ENCODE data around the gene DUSP11. TPM values are rescaled to one million over a fixed set of nuclear protein-coding genes. Genes with fewer than 3 reads are reported as not detected.
"Not testable (repeated sequence)": the region's sequence is repeated elsewhere in the genome, so short reads cannot be mapped to it uniquely, and the experiment has no call there.

Gene DUSP11
- total RNA-seq, 1 experiment from 2014 or later = 22.9 TPM

DNA sequence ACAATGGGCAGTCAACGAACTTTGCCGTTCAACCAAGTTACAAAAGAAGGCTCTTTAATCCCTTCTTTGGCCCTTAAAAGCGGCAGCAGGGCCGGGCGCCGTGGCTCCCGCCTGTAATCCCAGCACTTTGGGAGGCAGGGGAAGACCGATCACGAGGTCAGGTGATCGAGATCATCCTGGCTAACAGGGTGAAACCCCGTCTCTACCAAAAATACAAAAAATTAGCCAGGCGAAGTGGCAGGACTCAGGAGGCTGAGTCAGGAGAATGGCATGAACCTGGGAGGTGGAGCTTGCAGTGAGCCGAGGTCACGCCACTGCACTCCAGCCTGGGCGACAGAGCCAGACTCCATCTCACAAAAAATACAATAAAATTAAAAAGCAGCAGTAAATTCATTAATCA, 3.5 kb upstream of the DUSP11 start:
- H3K27me3 ChIP-seq (ENCODE audit: insufficient read depth, low read length); POLR2A ChIA-PET; H3K9me3 ChIP-seq (ENCODE audit: control insufficient read depth in 1 of 2, insufficient read depth in 1 of 2, low read depth in 1 of 2, low read length in 2 of 2); H3K9me2 ChIP-seq (ENCODE audit: insufficient read depth); H3K36me3 ChIP-seq (ENCODE audit: control insufficient read depth in 1 of 2, insufficient read depth in 2 of 2, low read length in 2 of 2); H4K20me1 ChIP-seq (ENCODE audit: insufficient read depth); CTCF ChIA-PET; RAD21 ChIA-PET (ENCODE audit: low non-redundant PET in 1 of 2, low total read pairs in 2 of 2, uncharacterized antibody in 2 of 2, unreplicated experiment in 2 of 2); intact Hi-C loops (cut with micrococcal nuclease); BruUV-seq (replicated peaks): not testable (repeated sequence)
- ATAC-seq (peak; percentile 52), DNase-seq (ENCODE audit: low read depth, low spot score) (peak; percentile 35)
- Histone ChIP-seq H3K79me2 (ENCODE audit: insufficient read depth, low read length) (peaks cover 14% of the 10 kb centered on the region), H3K27ac (ENCODE audit: low read depth, low read length) (peak overlapping the region; percentile 75), H3K4me1 (ENCODE audit: control insufficient read depth in 1 of 2, insufficient read depth in 2 of 2, low read length in 2 of 2) (peaks cover 12 to 31% of the 10 kb centered on the region in 2 experiments), H3K9ac (ENCODE audit: low read length) (peak overlapping the region; percentile 60), H3K4me2 (ENCODE audit: low read length) (peak overlapping the region; percentile 80), H2AFZ (ENCODE audit: low read depth, low read length, poor library complexity, severe bottlenecking) (peak overlapping the region; percentile 77), H3K4me3 (replicated peaks in 1 of 2; ENCODE audit: low read depth in 1 of 2, low read length in 2 of 2) (peak overlapping the region; percentile 33 to 48)
- TF ChIP-seq FOSL1 (IDR thresholded peaks at IDR 0.05; ENCODE audit: low read depth) (peak; percentile 57), JUND (IDR thresholded peaks at IDR 0.05) (peak; percentile 33), POLR2AphosphoS5 (IDR thresholded peaks at IDR 0.05; ENCODE audit: low read depth, low read length) (0 out of 2 replicates have a peak, but pooled peaks have one; percentile 16)

GRCh38 chr2:73780237-73780582, 307 bp upstream of the DUSP11 start:
- ChIA-PET CTCF (no interaction called here), RAD21 (ENCODE audit: low non-redundant PET in 1 of 2, low total read pairs in 2 of 2, uncharacterized antibody in 2 of 2, unreplicated experiment in 2 of 2) (no interaction called here), POLR2A (no interaction called here)
- Histone ChIP-seq H2AFZ (ENCODE audit: low read depth, low read length, poor library complexity, severe bottlenecking) (peak overlapping the region; percentile 96), H3K36me3 (ENCODE audit: control insufficient read depth in 1 of 2, insufficient read depth in 2 of 2, low read length in 2 of 2) (peaks cover 9 to 14% of the 10 kb centered on the region in 2 experiments; a peak in 3 of 4 replicates), H3K27ac (ENCODE audit: low read depth, low read length) (no peak overlapping the region), H3K79me2 (ENCODE audit: insufficient read depth, low read length) (peaks cover 36% of the 10 kb centered on the region), H3K4me3 (replicated peaks in 1 of 2; ENCODE audit: low read depth in 1 of 2, low read length in 2 of 2) (peak overlapping the region; percentile 85 to 97), H3K4me2 (ENCODE audit: low read length) (peak overlapping the region; percentile 88), H3K27me3 (ENCODE audit: insufficient read depth, low read length) (no peaks in the 10 kb centered on the region), H4K20me1 (ENCODE audit: insufficient read depth) (no peaks in the 10 kb centered on the region), H3K9ac (ENCODE audit: low read length) (peak overlapping the region; percentile 93; the same call in 1 of the 2 replicates), H3K9me2 (ENCODE audit: insufficient read depth) (no peaks in the 10 kb centered on the region), H3K9me3 (ENCODE audit: control insufficient read depth in 1 of 2, insufficient read depth in 1 of 2, low read depth in 1 of 2, low read length in 2 of 2) (no peaks in the 10 kb centered on the region), H3K4me1 (ENCODE audit: control insufficient read depth in 1 of 2, insufficient read depth in 2 of 2, low read length in 2 of 2) (peaks cover 12 to 37% of the 10 kb centered on the region in 2 experiments)
- no TSS peak for BruUV-seq (replicated peaks)
- ATAC-seq (no peak; the same call in 1 of the 2 replicates), DNase-seq (ENCODE audit: low read depth, low spot score) (no peak)
- intact Hi-C loops (cut with micrococcal nuclease) = no loop called here
- TF ChIP-seq, protein P1, sequence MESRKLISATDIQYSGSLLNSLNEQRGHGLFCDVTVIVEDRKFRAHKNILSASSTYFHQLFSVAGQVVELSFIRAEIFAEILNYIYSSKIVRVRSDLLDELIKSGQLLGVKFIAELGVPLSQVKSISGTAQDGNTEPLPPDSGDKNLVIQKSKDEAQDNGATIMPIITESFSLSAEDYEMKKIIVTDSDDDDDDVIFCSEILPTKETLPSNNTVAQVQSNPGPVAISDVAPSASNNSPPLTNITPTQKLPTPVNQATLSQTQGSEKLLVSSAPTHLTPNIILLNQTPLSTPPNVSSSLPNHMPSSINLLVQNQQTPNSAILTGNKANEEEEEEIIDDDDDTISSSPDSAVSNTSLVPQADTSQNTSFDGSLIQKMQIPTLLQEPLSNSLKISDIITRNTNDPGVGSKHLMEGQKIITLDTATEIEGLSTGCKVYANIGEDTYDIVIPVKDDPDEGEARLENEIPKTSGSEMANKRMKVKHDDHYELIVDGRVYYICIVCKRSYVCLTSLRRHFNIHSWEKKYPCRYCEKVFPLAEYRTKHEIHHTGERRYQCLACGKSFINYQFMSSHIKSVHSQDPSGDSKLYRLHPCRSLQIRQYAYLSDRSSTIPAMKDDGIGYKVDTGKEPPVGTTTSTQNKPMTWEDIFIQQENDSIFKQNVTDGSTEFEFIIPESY (IDR thresholded peaks at IDR 0.05; ENCODE audit: extremely low read depth, insufficient replicate concordance, low read length) = no peak
- TF ChIP-seq RAD21 (IDR thresholded peaks at IDR 0.05; ENCODE audit: low read depth) (no peak), SIN3A (IDR thresholded peaks at IDR 0.05; ENCODE audit: low read depth) (no peak), ELF1 (IDR thresholded peaks at IDR 0.05; ENCODE audit: borderline replicate concordance, low read depth) (no peak), EZH2phosphoT487 (IDR thresholded peaks at IDR 0.05; ENCODE audit: borderline replicate concordance) (no peak), TCF7L2 (IDR thresholded peaks at IDR 0.05; ENCODE audit: borderline replicate concordance, extremely low read depth, insufficient read depth, insufficient read length) (no peak), SRF (IDR thresholded peaks at IDR 0.05; ENCODE audit: low read depth) (no peak), CTCF (IDR thresholded peaks at IDR 0.05 in 2 of 3, conservative IDR thresholded peaks at IDR 0.05 in 1 of 3; ENCODE audit: borderline replicate concordance in 1 of 3, insufficient read depth in 1 of 3, low read depth in 2 of 3, low read length in 2 of 3) (no peak), FOSL1 (IDR thresholded peaks at IDR 0.05; ENCODE audit: low read depth) (no peak), JUND (IDR thresholded peaks at IDR 0.05) (no peak), ATF3 (IDR thresholded peaks at IDR 0.05) (no peak)

Measured in HCT116 (cell line).